DMS79 treated with DMSO at 0.1 percent for 48 hours (cell line): Measurements from ENCODE around the gene ZNF76.

Source experiments
- DNase-seq: peaks from one replicate; lab custom pipeline; 2025; lab: John Stamatoyannopoulos, UW

Gene ZNF76

DNA sequence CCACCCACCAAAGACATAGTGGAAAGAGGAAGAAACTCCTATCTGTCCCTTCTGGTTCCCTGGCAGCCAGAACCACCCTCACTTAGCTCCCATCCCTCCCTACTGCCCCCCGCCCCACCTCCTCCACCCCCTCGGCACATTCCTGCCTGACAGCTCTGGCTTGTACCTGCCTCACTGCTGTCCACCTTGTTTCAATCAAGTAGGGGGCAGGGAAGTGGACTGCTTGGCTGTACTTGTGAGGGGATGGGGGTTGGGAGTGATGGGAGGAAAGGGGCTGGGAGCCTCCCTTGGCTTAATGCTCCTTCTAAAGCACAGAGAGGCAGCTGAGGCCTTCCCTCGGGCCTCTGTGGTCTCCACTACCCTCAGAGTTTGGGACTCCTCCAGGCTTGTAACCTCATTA, 22.1 kb upstream of the ZNF76 start:
- DNase-seq, result no peak

GRCh38 chr6:35238843-35239289, 20.7 kb upstream of the ZNF76 start:
- no peak for DNase-seq

DNA sequence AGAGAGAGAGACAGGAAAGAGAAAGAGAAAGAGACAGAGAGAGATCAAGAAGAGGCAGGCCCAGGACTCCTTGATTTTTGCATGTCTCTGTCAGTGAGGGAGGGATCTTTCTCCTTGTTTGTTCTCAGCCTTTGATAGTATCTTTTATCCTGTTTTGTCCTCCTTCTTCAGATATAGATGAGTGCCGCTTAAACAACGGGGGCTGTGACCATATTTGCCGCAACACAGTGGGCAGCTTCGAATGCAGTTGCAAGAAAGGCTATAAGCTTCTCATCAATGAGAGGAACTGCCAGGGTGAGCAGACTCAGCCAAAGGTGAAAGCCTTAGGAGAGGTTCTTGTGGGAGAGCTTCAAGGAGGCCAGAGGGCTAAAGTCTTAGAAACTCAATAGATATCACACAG, 20.0 kb upstream of the ZNF76 start:
- no peak for DNase-seq

DNA sequence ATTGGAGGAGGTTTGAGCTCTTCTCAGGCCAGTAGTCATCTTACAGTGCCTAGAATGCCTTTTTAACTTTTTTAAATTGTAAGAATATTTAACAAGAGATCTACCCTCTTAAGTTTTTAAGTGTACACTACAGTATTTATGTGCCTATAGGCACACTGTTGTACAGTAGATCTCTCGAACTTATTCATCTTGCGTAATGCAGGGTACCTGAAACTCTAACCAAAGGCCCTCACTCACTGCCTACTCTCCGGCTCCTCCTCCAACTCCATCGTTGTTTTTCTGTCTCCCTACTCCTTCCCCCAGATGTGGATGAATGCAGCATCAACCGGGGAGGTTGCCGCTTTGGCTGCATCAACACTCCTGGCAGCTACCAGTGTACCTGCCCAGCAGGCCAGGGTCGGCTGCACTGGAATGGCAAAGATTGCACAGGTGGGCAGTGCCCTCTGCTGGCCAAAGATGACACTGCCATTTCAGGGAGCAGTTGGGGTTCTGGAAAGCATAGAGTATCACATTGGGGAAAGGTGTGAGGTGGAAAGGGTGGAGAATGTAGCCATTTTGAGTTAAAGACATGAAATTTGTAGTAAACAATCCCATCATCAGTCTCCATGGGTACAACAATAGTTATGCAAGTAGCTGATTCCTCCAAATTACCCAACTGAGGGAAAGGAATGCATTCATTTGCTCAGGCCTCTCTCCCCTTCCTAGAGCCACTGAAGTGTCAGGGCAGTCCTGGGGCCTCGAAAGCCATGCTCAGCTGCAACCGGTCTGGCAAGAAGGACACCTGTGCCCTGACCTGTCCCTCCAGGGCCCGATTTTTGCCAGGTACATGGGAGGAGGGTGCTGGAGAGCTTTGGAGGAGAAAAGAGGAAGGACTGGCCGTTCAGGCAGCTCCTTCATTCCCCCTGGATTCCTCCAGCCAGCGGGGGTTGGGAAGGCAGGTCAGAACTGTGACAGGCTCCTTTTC, 18.4 kb upstream of the ZNF76 start:
- peak; percentile 32 for DNase-seq

GRCh38 chr6:35242486-35242885, 17.0 kb upstream of the ZNF76 start:
- DNase-seq, result no peak

DNA sequence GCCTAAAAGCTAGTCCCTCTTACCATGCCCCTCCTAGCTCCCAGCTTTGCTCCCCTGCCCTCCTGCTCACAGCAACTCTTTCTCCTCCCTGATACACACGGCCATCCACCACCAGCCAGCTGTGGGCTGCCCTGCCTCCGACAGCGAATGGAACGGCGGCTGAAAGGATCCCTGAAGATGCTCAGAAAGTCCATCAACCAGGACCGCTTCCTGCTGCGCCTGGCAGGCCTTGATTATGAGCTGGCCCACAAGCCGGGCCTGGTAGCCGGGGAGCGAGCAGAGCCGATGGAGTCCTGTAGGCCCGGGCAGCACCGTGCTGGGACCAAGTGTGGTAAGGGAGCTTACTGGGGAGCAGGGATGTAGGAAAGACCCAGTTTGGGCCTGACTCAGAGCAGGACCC, 16.6 kb upstream of the ZNF76 start:
- DNase-seq, result no peak

DNA sequence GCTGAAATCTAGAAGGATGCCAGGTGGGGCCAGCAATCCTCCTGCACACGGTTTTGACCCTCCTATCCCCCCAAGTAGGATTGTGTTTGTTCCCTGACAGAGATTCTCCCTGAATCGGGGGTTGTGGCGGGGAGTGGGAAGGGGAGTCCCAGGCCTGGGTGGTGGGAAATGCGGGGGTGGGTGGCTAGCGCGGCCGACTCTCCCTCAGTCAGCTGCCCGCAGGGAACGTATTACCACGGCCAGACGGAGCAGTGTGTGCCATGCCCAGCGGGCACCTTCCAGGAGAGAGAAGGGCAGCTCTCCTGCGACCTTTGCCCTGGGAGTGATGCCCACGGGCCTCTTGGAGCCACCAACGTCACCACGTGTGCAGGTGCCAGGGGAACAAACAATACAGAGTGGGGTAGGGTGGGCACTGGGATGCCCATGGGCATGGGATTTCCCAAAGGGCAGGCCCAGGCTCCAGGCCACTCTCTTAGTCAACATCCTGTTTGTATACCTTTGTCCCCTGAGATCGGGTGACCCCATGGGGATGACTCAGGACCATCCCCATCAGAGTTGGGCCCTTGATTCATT, 16.1 kb upstream of the ZNF76 start:
- no peak for DNase-seq

GRCh38 chr6:35244551-35244950, 15.0 kb upstream of the ZNF76 start:
- no peak for DNase-seq

DNA sequence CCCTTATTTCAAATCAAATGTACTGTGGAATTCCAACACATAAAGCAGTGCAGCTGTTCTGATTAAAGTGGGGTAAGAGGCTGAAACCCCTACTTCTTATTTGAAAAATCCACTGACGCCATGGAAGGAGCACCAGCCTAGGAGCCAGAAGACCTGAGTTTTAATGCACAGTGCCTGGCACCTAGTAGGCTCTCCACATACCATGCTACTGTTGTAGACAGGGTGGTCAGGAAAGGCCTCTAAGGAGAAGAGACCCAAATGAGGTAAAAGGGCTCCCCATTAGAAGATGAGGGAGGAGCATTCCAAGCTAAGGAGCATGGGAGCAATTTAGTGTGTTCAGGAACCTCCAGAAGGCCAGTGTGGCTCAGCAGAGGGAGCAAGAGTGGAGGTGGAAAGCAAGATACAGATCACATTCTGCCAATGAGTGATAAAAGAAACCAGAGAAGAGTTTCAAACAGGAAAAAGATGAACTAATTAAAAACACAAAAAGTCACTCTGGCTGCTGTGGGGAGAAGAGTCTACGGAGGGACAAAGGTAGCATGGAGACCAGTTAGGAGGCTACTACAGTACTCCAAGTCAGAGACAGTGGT, 11.8 kb upstream of the ZNF76 start:
- no peak for DNase-seq

- no peak for DNase-seq
These were observed 11.2 kb upstream of the ZNF76 start for GRCh38 chr6:35248300-35248699.

- no peak for DNase-seq
These were observed 10.6 kb upstream of the ZNF76 start for GRCh38 chr6:35248965-35249364.

GRCh38 chr6:35251949-35252348, 7.6 kb upstream of the ZNF76 start:
- DNase-seq, result no peak

DNA sequence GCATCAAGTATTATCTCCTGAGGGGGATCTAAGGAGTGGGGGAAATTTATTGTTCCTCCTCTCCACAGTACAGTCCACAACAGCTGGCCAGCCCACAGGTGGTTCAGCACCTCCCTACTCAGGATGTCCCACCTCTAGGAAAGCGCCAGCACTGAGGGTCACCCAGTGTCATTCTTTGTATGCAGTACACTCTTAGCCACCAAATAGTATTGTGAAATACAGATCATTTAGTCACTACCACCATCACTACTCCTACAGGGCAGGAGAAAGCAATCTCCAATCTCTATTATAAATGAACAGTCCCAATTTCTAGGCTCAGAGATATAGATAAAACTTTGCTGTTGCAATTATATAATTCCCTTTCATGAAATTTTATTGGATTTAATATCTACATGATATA, 6.3 kb upstream of the ZNF76 start:
- no peak for DNase-seq

- DNase-seq, result no peak
These were observed 1.2 kb upstream of the ZNF76 start for GRCh38 chr6:35258336-35258735.

- peak; percentile 44 for DNase-seq
These were observed 709 bp upstream of the ZNF76 start for GRCh38 chr6:35258858-35259193.

DNA sequence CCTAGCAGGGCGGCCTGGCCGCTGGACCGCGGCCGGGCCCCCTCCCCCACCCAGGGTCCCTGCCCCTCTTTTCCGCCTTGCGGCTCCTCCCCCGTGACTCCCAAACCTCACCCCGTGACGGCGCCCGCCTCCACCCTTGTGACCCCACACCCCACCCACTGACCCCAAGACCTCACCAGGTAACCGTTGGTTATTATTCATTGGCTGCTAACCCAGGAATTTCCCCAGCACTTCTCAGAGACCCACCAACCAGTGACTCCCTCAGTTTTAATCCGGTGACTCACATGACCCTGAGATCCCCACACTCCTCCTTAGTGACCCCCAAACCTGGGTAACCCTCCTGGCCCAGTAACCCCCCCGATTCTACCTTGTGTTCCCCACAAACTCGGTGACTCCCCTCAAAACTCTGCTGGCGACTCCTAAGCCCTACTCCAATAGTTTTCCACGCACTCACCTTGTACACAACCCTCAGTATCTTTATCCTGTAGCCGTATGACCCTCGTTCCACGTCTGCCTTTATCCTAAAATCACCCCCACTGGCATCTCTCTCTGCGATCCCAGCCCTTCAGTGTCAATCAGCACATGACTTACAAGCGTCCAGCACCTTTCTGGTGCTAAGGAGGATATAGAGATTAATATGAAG, 534 bp downstream of the ZNF76 start:
- DNase-seq, result peak; percentile 76

GRCh38 chr6:35260591-35261570, 1.3 kb downstream of the ZNF76 start:
- no peak for DNase-seq

GRCh38 chr6:35262596-35262995, 3.1 kb downstream of the ZNF76 start:
- DNase-seq, result no peak

- DNase-seq, result no peak
These were observed 5.2 kb downstream of the ZNF76 start for GRCh38 chr6:35264550-35265274.

DNA sequence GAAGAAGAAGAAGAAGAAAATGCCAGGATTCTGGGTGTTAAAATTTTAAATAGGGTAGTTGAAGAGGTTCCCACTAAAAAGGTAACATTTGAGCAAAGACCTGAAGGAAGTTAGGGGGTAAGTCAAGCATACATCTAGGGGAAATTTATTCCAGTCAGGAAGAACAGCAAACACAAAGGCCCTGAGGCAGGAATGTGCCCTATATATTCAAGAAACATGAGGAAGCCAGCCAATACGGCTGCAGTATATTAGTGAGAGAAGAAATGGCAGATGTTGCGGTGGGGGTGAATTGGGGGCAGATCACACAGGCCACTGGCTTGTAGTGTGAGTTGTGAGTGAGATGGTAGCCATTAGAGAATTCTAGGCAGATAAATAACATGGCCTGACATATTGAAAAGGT, 6.0 kb downstream of the ZNF76 start:
- no peak for DNase-seq

DNA sequence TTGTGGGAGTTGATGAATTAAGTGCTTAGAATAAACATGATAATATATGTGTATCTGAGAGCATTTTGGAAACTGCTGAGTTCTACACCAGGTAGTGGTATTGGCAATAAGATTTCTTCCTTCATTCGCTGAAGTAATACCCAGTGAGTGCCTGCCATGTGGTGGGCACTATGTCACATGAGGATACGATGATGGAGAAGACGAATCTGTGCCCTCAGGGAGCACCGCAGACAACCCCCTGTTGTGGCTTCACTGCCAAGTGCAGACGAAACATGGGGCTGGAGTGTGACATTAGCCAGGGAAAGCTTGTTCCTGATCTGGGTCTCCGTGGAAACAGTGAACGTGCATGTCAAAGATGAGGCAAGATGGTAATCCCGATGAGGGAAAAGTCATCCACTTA, 7.9 kb downstream of the ZNF76 start:
- no peak for DNase-seq
